ENCODE measurements around the gene PLVAP. TPM values are rescaled to one million over a fixed set of nuclear protein-coding genes. Genes with fewer than 3 reads are reported as not detected.
"Not testable (repeated sequence)": the region's sequence is repeated elsewhere in the genome, so short reads cannot be mapped to it uniquely, and the experiment has no call there.

The PLVAP gene
- total RNA-seq, 1 donor from 2014 or later: 6.5 TPM

DNA sequence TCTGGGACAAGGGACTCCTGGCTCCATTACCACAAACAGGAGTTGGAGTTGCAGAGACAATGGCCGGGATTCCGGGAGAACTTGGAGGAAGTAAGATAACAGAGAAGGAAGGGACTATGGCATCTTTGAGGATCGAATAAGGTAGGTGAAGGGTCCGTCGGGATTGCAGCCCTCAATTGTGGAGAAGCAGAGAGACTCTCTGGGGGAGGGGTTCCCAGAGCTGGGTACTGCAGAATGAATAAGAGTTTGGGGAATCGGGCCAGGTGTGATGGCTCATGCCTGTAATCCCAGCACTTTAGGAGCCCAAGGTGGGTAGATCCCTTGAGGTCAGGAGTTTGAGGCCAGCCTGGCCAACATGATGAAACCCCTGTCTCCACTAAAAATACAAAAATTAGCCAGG is 24.5 kb upstream of the PLVAP start:
- DNase-seq (ENCODE audit: low spot score): no peak

DNA sequence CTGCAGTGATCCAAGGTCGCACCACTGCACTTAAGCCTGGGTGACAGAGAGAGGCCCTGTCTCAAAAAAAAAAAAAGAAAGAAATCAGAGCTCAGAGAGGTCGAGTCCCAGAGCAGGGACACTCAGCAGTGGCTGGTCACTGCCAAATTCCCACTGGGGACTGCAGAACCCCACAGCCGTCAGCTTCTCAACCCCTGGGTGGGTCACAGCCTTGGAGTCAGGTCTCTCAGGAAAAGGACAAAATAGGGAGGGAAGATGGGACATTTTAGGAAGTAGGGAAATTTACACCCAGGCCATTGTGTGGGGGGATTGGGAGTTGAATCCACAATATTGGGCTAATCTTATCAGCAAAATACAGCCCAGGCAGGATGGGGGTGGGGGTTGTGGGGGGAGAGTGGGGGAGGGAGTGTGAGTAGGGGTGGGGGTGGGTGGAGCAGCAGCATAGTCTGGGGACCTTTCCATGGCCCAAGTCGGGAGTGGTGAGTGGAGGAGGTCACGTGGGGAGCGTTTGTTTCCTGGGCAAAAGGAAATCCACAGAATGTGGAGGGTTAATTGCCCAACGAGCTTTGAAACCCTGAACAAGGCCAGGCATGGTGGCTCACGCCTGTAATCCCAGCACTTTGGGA is 21.9 kb upstream of the PLVAP start:
- no peak for DNase-seq (ENCODE audit: low spot score)

DNA sequence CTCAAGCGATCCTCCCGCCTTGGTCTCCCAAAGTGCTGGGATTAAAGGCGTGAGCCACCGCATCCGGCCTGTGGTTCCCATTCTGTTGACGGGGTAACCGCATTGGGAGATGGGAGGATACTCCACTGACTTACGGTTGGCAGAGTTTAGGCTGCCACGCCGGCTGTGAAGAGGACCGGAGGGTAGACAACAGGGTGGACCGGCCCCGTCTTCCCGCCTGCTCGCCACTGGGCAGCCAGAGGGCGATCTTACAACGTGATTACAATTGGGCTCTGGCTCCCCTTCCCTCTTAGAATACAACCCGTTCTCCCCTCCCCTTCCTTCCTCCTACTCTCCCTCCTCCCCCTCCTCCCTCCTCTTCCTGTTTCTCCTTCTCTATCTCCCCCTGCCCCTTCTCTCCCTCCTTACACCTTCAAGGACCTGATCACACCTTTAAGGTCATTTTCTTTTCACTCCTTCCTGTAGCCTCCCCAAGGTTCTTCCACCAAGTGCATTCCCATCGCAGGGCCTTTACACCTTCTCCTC is 17.8 kb upstream of the PLVAP start:
- DNase-seq (ENCODE audit: low spot score): peak; percentile 69

DNA sequence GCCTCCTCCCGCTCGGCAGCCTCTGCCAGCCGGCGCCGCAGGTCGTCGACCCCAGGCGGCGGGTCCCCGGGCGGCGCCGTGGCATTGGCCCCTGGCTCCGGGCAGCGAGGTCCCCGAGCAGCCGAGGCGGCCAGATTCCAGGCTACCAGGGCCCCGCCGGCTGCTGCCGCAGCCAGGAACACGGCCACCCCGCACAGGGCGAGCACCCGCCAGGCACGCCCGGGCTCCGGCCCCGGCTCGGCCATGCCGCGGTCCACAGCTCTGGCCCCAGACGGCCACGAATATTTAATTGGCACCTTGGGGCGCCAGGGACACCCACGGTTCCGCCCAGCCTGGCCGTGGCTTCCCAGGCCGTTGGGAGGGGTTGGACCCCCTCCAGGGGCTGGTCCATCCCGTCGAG is 16.8 kb upstream of the PLVAP start, which contains the start of gene CCDC194:
Gene CCDC194, minus strand, starts transcription at position 283 of the 400 bp plus-strand sequence. Its CDS starts 38 bp downstream, at position 245.
- DNase-seq (ENCODE audit: low spot score): no peak

DNA sequence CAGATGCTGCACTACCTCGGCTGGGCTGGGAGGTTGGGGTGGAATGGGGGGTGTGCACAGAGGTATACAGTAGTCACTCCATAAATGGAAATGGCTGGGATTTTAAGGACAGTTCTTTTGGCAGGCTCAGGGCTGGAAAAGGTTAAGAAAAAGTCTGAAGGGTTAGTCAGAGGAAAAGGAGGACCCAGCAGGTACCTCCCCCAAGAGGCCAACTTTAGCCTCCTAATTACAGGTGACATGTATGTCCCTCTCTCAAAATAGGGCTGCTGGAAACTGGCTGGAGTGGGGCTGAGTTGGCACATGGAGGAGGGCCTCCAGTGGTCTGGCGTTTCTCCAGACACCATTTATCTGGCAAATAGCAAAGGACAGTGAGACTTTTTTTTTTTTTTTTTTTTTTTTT is 15.9 kb upstream of the PLVAP start:
- DNase-seq (ENCODE audit: low spot score): no peak

DNA sequence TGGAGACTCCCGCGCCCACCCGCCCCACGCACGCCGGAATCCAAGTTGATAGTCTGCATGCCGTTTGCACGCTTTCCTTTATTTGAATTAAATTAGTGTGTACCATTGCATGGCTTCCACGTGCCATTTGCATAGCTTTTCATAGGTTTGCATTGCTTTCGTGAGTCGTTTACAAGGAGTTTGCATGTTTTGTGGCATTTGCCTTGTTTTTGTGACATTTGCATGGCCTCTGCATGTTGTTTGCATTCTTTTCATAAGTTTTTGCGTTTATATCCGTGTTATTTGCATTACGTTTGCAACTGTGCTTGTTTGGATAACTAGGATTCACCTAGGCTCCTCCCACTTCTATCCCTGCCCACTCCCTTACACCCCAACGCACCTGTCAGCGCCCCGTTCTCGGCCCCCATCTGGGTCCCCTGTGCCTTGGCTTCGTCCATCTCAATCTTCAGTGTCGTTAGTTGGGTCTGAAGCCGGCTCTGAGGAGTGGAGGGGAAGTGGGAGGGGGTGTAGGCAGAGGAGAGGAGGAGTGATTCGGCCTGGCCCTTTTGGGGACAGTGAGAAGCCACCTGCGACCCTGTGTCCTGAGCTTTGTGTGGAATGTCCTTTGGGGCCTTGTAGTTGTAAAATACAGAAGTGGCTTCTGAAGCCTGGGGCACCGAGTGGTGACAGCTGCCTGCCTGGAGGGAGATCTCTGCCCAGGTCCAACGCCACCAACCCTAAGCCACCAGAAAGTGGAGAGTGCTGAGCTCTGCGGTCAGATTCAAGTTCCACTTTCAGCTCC is 14.4 kb upstream of the PLVAP start:
- DNase-seq (ENCODE audit: low spot score): no peak

DNA sequence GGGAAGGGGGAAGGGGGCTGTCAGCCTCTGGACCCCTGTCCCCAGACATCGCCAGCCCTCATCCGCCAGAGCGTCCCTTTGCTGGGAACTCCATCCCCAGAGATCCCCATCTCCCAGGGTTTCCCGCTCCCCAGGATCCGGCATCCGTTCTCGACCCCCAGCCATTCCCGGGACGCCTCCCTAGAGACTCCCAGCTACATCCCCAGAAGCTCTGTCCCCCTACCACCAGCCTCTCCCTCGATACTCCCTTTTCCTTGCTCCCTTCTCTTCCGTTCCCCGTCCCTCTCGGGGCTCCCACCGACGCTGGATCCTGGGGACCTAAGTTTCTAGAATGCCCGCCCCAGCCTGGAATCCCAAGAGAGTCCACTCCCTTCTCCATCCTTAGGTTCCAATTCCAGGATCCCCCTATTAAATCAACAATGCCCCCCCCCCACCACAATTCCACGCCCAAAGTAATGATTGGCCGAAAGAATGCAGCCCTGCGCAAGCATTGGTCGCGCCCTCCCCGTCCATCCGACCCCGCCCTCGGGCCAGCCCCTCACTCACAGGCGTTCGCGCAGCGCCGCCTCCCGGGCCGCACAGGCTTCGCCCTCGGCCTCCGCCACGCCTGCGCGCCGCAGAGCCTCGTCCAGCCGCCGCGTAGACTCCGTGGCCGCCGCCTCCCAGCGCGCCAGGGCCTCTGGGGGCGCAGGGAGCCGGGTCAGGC is 13.7 kb upstream of the PLVAP start:
- DNase-seq (ENCODE audit: low spot score): peak; percentile 96

DNA sequence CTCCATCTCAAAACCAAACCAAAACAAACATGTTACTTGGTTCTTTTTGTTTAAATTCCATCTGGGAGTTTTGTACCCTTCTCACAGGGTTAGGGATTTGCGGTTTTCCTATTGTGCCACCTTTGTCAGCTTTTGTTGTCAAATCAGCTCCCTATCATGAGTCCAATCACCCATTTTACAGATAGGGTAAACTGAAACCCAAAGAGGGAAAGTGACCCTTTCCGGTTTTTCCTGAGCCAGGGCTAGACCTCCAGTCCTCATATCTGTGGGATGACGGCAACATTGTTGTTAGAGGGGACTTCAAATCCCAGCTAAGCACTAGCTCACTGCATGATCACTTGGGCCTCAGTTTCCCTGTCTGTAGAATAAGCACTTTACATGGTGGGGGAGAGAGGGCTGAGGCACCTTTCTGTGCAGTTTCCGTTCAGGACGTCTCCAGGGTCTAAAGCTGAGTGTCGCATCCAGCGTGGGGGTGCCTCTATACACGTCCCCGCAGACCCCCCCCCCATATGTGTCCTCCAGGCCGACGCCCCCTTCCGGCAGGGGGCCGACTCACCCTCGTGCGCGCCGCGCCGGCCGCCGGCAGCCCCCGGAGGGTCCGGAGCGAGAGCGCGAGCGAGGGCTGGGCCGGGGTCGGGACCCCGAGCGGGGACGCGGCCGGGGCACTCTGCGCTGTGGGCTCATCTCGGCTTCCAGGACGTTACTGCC is 13.0 kb upstream of the PLVAP start:
- DNase-seq (ENCODE audit: low spot score): no peak

DNA sequence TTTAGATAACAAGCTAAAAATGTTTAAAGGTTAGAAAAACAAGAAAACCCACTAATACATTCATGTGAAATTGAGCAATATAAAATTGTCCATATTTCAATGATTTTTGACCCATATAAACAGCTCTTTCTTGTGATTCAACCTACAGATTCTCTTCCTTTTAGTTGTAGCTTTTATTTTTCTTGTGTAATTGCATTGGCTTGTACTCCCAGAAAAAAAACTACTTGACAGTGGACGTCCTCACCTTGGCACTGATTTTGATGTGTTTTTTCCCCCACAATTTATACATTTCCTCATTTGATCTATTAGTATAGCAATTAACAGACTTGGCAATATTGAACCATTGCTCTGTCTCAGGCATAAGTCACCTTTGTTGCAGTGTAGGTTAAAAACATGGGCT is 12.1 kb upstream of the PLVAP start:
- no peak for DNase-seq (ENCODE audit: low spot score)

DNA sequence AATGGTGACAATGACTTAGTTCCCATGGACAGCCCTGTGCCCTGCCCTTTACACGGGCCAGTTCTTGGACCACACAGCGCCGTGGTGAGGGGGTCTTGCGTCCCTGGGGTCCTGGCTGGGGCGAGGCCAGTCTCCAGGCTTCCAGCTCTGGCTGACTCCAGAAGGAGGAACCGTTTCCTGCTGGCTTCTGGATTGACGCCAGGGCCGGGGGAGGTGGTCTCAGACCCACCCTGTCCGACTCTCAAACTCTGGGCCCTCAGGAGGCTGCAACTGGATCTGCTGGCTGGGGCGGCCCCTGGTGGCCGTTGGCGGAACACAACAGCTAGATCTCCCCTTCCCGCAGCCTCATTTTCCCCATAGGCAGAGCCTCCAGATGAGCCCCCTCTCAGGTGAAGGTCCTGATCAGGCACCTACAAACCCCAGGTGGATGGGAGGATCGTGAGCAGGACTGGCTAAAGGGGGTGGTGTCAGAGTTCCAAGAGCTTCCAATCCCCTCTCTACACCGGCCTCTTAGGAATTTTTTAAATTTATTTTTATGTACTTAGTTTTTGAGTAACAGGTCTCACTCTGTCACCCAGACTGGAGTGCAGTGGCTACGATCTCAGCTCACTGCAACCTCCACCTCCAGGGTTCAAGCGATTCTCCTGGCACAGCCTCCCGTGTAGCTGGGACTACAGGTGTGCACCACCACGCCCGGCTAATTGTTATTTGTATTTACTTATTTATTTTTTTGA is 8.9 kb upstream of the PLVAP start:
- DNase-seq (ENCODE audit: low spot score): peak; percentile 50

DNA sequence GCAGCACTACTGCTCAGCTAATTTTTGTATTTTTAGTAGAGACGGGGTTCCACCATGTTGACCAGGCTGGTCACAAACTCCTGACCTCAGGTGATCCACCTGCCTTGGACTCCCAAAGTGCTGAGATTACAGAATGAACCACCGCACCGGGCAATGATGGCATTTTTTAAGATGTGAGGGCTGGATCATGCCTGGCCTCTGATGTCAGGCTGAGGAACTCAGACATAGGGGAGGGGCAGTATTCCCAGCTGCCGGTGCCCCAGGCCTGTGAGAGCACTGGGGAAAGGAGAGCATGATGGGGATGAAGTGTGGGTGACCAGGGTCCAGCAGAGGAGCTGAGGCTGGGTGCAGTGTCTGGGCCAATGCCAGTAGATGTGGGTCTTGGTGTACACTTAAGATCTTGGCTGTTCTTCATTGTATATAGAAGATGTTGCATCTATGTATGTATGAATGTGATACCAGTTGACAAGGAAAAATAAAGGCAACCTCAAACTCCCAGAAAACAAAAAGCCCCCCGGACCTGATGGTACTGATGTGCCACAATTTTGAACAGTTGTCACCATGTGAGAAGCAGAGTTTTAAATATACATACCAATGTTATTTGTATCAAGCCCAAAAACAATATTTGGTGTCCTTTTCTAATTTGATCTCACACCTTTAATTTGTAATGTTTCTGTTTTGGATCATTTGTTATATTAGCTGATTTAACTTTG is 3.4 kb upstream of the PLVAP start:
- no peak for DNase-seq (ENCODE audit: low spot score)

DNA sequence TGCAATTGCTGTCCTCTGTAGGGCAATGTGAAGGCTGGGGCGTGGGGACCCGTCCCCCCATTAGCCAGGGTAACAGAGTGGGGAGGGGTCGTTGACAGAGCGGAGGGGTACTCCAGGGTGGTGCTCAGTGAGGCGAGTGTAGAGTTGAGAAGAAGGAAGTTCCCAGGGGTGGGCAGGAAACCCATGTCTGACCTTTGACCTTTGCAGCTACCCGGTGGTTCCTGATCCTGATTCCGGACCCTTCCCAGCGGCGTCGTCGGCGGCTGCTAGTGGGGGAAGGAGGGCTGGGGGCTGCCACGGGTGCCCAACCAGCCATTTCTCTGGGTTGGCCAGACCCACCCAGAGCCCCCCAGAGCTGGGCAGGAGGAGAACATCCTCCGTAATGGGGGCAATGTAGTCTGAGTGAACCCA is 2.1 kb upstream of the PLVAP start:
- DNase-seq (ENCODE audit: low spot score): no peak

DNA sequence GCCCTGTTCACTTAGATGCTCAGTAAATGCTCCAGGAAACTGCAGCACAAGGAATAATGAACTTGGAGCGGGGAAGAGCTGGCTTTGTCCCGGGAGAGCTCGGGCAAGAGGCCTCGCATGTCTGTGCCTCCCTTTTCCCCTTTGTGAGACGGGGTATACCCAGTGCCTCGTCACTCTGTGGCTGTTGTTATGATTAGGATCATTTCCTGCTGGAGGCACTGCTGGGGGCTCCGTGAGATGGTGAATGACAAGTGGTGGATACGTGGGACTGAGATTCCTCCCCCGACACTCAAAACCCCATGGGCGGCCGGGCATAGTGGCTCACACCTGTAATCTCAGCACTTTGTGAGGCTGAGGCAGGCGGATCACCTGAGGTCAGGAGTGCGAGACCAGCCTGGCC is 1.1 kb upstream of the PLVAP start:
- DNase-seq (ENCODE audit: low spot score): no peak

DNA sequence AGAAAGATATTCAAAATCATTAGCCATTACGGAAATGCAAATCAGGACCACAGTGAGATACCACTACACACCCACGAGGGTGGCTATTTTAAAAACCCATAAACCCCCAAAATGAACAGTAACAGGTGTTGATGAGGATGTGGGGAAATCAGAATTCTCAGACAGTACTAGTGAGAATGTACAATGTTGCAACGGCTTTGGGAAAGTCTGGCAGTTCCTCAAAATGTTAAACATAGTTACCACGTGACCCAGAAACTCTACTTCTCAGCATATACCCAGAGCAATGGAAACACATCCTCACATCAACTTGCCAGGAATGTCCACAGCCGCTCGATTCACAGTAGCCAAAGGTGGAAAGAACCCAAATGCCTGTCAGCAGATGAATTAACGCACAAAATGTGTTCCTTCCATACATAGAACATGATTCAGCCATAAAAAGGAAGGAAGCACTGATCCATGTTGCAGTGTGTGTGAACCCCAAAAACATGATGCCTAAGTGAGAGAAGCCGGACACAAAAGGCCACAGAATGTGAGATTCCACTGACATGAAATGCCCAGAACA is 7.0 kb downstream of the PLVAP start:
- DNase-seq (ENCODE audit: low spot score): peak; percentile 52

DNA sequence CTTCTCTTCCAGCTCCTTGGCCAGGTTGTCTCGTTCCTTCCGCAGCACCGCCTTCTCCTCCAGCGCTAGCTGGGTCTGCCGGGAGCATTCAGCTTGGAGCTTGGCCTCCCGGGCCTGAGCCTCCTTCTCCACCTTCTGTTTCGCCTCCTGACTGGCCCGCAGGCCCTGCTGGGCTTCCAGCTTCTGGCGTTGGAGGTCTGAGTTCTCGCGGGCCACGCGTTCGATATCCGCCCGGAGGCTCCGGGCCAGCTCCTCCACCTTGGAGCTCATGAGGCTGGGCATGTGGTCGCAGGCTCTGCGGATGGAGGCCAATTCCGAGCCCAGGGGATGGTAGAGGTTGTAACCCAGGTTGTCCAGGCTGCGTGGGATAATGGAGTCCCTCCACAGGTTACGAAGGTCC is 11.8 kb downstream of the PLVAP start:
- no peak for DNase-seq (ENCODE audit: low spot score)

DNA sequence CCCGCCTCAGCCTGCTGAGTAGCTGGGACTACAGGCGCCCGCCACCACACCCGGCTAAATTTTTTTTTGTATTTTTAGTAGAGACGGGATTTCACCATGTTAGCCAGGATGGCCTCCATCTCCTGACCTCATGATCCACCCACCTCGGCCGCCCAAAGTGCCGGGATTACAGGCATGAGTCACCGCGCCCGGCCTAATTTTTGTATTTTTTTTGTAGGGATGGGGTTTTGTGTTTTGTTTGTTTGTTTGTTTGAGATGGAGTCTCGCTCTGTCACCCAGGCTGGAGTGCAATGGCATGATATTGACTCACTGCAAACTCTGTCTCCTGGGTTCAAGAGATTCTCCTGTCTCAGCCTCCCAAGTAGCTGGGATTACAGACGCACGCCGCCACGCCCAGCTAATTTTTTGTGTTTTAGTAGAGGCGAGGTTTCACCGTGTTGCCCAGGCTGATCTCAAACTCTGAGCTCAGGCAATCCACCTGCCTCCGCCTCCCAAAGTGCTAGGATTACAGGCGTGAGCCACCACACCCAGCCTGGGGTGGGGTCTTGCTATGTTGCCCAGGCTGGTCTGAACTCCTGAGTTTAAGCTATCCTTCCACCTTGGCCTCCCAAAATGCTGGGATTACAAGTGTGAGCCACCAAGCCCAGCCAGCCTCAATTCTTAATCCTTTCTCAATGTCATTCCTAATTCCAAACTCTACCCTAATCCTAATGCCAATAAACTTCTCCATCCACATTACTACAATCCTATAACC is 13.1 kb downstream of the PLVAP start:
- not testable (repeated sequence) for DNase-seq (ENCODE audit: low spot score)

DNA sequence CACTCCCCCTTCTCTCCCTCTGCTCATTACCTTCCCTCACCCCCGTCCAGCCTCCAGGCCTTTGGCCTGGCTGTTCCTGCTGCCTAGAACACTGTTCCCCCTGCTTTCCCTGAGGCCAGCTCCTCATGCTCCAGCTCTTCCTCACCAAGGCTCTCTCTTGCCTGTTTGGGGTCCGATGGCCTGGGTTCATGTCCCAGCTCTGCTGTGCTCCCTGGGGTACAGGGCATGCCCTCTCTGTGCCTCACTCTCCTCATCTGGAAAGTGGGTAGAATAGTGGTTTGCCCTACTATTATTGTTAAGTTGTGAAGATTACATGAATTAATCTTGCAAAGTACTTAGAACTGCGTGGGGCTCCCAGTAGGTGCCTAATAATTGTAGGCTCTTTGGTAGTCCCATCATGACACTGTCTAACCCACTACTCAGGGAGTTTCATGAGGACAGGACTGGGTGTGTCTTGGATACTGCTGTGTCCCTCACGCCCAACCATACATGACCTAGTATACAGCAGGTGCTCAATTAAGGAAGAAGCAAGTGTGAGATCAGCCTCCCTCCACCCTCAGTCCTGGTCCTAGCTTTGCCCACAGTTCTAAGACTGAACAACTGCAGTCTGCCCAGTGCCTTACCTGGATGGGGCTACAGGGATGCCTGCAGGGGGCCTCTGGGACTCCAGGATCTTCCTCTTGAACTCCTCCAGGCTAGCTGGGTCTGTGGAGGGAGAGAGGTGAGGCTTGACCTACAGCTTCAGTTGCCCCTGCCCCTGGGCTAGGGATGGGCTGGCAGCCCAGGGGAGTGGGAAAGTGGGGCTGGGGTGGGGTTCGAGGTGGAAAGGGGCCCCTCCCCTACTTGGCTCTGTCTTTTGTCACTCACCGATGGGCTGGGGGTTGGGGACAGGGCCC is 17.0 kb downstream of the PLVAP start:
- no peak for DNase-seq (ENCODE audit: low spot score)

DNA sequence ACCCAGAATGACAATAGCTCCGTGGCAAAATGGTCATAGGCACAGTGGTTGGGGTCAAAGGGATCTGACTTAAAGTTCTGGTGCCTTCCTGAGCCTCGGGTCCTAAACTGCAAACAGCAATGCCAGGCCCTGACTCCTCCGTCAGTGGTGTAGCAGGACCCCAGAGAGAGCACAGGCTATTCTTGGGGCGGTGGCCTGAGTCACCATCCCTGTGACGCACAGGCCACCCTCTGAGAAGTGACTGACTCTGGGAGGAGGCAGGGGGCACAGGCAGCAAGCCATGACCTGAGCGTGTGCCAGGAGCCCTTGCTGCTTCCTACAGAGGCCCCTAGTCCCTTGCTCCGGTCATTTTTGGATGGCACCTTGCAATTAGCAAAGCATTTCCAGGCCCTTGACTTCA is 18.7 kb downstream of the PLVAP start:
- no peak for DNase-seq (ENCODE audit: low spot score)
